ENCODE data around the gene CSNK1D. TPM values are rescaled to one million over a fixed set of nuclear protein-coding genes. Genes with fewer than 3 reads are reported as not detected.
"Not testable (repeated sequence)": the region's sequence is repeated elsewhere in the genome, so short reads cannot be mapped to it uniquely, and the experiment has no call there.

The CSNK1D gene
- polyA plus RNA-seq, 1 donor from 2014 or later, result 29.9 TPM

DNA sequence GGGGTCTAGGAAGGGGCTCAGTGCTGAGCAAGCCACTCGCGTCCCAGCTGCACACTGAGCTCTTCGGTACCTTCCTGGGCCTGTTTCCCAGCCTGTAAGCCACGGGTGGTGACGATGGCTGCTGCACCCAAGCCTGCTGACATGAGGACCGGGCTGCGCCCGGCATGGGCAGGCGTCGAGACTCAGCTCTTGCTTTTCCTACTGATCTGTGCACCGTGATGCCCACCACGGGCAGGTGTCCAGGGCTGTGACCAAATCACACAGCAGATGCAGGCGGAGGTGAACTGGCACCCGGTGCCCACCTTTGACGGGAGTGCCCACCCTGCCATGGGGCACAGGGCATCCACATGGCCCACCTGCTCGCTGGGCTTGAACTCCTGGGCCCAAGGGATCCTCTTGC is 78.7 kb downstream of the CSNK1D start:
- no peaks in the 10 kb centered on the region for H3K36me3 ChIP-seq (ENCODE audit: insufficient read depth, low read length)

DNA sequence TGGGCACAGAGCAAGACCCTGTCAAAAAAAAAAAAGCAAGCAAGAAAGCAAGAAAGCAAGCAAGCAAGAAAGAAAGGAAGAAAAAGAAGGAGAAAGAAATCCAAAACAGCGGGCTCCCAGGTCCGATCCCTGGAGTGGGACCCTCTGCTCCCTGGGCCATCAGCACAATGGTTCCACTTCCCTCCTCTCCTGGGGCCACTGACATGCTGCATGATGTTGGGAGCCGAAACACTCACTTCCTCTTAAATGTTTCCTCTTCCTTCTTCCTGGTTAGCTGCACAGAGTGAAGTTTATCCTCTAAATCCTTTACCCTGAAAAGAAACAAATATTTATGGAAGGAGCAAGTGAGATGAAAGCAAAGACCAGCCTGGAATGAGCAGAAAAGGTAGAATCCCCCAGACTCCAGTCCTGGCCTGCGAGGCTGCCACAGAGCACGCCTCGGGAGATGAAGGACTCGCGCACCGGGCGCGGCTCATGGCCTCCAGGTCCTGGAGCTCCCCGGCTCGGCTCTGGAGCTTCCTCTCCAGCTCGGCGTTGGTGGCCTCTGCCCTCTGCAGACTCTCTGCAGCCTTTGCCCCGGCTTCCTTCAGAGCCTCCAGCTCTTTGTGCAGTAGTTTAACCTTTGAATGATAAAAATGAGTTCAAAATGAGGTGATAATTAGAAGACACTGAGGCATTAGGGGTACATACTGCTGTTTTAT is 79.8 kb downstream of the CSNK1D start:
- no peaks in the 10 kb centered on the region for H3K79me2 ChIP-seq (replicated peaks; ENCODE audit: insufficient read depth, low read length)
- H2AFZ ChIP-seq (ENCODE audit: low read depth, low read length), result no peak overlapping the region
- no peaks in the 10 kb centered on the region for H3K27me3 ChIP-seq (ENCODE audit: insufficient read depth, low read depth, low read length)
- no peaks in the 10 kb centered on the region for H3F3A ChIP-seq (ENCODE audit: insufficient read depth, low read length, poor library complexity, severe bottlenecking)
- no peak overlapping the region for H3K4me2 ChIP-seq (ENCODE audit: low read length)
- H3K4me3 ChIP-seq (ENCODE audit: low read length), result no peak overlapping the region
- H4K20me1 ChIP-seq (ENCODE audit: insufficient read depth), result no peaks in the 10 kb centered on the region
- H3K9me3 ChIP-seq (ENCODE audit: low read length), result no peaks in the 10 kb centered on the region
- no peaks in the 10 kb centered on the region for H3K36me3 ChIP-seq (ENCODE audit: insufficient read depth, low read length)
- H3K27ac ChIP-seq (ENCODE audit: low read length), result no peak overlapping the region
- no peak overlapping the region for H3K9ac ChIP-seq (ENCODE audit: low read length)
- H3K9me2 ChIP-seq (ENCODE audit: insufficient read depth, low read length), result no peaks in the 10 kb centered on the region
- no peak for TF ChIP-seq POLR2AphosphoS5 (IDR thresholded peaks at IDR 0.05)
- TF ChIP-seq EP300 (conservative IDR thresholded peaks at IDR 0.05; ENCODE audit: poor library complexity, severe bottlenecking), result no peak
- TF ChIP-seq, protein P1, sequence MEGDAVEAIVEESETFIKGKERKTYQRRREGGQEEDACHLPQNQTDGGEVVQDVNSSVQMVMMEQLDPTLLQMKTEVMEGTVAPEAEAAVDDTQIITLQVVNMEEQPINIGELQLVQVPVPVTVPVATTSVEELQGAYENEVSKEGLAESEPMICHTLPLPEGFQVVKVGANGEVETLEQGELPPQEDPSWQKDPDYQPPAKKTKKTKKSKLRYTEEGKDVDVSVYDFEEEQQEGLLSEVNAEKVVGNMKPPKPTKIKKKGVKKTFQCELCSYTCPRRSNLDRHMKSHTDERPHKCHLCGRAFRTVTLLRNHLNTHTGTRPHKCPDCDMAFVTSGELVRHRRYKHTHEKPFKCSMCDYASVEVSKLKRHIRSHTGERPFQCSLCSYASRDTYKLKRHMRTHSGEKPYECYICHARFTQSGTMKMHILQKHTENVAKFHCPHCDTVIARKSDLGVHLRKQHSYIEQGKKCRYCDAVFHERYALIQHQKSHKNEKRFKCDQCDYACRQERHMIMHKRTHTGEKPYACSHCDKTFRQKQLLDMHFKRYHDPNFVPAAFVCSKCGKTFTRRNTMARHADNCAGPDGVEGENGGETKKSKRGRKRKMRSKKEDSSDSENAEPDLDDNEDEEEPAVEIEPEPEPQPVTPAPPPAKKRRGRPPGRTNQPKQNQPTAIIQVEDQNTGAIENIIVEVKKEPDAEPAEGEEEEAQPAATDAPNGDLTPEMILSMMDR (IDR thresholded peaks at IDR 0.05; ENCODE audit: poor library complexity, severe bottlenecking), result no peak
- TF ChIP-seq MXI1 (conservative IDR thresholded peaks at IDR 0.05; ENCODE audit: poor library complexity, severe bottlenecking), result no peak
- TF ChIP-seq TAF1 (IDR thresholded peaks at IDR 0.05; ENCODE audit: low read depth), result no peak
- TF ChIP-seq EZH2 (IDR thresholded peaks at IDR 0.05; ENCODE audit: borderline replicate concordance, insufficient read depth, low read length, poor library complexity, severe bottlenecking), result no peak
- TF ChIP-seq, protein P2, sequence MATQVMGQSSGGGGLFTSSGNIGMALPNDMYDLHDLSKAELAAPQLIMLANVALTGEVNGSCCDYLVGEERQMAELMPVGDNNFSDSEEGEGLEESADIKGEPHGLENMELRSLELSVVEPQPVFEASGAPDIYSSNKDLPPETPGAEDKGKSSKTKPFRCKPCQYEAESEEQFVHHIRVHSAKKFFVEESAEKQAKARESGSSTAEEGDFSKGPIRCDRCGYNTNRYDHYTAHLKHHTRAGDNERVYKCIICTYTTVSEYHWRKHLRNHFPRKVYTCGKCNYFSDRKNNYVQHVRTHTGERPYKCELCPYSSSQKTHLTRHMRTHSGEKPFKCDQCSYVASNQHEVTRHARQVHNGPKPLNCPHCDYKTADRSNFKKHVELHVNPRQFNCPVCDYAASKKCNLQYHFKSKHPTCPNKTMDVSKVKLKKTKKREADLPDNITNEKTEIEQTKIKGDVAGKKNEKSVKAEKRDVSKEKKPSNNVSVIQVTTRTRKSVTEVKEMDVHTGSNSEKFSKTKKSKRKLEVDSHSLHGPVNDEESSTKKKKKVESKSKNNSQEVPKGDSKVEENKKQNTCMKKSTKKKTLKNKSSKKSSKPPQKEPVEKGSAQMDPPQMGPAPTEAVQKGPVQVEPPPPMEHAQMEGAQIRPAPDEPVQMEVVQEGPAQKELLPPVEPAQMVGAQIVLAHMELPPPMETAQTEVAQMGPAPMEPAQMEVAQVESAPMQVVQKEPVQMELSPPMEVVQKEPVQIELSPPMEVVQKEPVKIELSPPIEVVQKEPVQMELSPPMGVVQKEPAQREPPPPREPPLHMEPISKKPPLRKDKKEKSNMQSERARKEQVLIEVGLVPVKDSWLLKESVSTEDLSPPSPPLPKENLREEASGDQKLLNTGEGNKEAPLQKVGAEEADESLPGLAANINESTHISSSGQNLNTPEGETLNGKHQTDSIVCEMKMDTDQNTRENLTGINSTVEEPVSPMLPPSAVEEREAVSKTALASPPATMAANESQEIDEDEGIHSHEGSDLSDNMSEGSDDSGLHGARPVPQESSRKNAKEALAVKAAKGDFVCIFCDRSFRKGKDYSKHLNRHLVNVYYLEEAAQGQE (IDR thresholded peaks at IDR 0.05; ENCODE audit: borderline replicate concordance), result no peak

More for the DNA sequence above, 78.7 kb downstream of the CSNK1D start:
- no peaks in the 10 kb centered on the region for H3K9me3 ChIP-seq (ENCODE audit: low read length)
- H4K20me1 ChIP-seq (ENCODE audit: insufficient read depth), result no peaks in the 10 kb centered on the region
- no peak overlapping the region for H3K4me3 ChIP-seq (ENCODE audit: low read length)
- no peak overlapping the region for H2AFZ ChIP-seq (ENCODE audit: low read depth, low read length)
- TF ChIP-seq RAD21 (conservative IDR thresholded peaks at IDR 0.05) (no peak), SMC3 (conservative IDR thresholded peaks at IDR 0.05; ENCODE audit: poor library complexity) (no peak), POLR2AphosphoS5 (IDR thresholded peaks at IDR 0.05) (no peak), EZH2 (IDR thresholded peaks at IDR 0.05; ENCODE audit: borderline replicate concordance, insufficient read depth, low read length, poor library complexity, severe bottlenecking) (no peak), MXI1 (conservative IDR thresholded peaks at IDR 0.05; ENCODE audit: poor library complexity, severe bottlenecking) (no peak), EP300 (conservative IDR thresholded peaks at IDR 0.05; ENCODE audit: poor library complexity, severe bottlenecking) (no peak), TAF1 (IDR thresholded peaks at IDR 0.05; ENCODE audit: low read depth) (no peak)
- TF ChIP-seq, protein P2 (IDR thresholded peaks at IDR 0.05; ENCODE audit: borderline replicate concordance), result no peak
- TF ChIP-seq, protein P1 (IDR thresholded peaks at IDR 0.05; ENCODE audit: poor library complexity, severe bottlenecking), result no peak
- H3K27me3 ChIP-seq (ENCODE audit: insufficient read depth, low read depth, low read length), result no peaks in the 10 kb centered on the region
- no peaks in the 10 kb centered on the region for H3F3A ChIP-seq (ENCODE audit: insufficient read depth, low read length, poor library complexity, severe bottlenecking)
- no peaks in the 10 kb centered on the region for H3K79me2 ChIP-seq (replicated peaks; ENCODE audit: insufficient read depth, low read length)
- H3K4me2 ChIP-seq (ENCODE audit: low read length), result no peak overlapping the region
- H3K9ac ChIP-seq (ENCODE audit: low read length), result no peak overlapping the region
- H3K9me2 ChIP-seq (ENCODE audit: insufficient read depth, low read length), result no peaks in the 10 kb centered on the region
- no peak overlapping the region for H3K27ac ChIP-seq (ENCODE audit: low read length)

DNA sequence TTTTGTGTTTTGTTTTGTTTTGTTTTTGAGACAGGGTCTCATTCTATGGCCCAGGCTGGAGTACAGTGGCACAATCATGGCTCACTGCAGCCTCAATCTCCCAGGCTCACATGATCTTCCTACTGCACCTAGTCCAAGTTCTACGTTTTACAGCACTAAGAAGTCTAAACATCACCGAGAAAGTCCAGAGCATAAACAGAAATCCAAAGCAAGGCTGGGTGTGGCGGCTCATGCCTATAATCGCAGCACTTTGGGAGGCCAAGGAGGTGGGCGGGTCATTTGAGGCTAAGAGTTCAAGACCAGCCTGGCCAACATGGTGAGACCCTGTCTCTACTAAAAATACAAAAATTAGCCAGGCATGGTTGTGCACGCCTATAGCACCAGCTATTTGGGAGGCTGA is 80.5 kb downstream of the CSNK1D start:
- H3K9me3 ChIP-seq (ENCODE audit: low read length); H3K27ac ChIP-seq (ENCODE audit: low read length); H3K4me3 ChIP-seq (ENCODE audit: low read length); H2AFZ ChIP-seq (ENCODE audit: low read depth, low read length); H3K4me2 ChIP-seq (ENCODE audit: low read length); H3K9ac ChIP-seq (ENCODE audit: low read length); H4K20me1 ChIP-seq (ENCODE audit: insufficient read depth); H3F3A ChIP-seq (ENCODE audit: insufficient read depth, low read length, poor library complexity, severe bottlenecking); H3K9me2 ChIP-seq (ENCODE audit: insufficient read depth, low read length); H3K79me2 ChIP-seq (replicated peaks; ENCODE audit: insufficient read depth, low read length); H3K36me3 ChIP-seq (ENCODE audit: insufficient read depth, low read length); H3K27me3 ChIP-seq (ENCODE audit: insufficient read depth, low read depth, low read length): not testable (repeated sequence)

All from neural cell (in vitro differentiated cells).